H1 (cell line): Measurements from ENCODE around the gene FRK. TPM values are rescaled to one million over a fixed set of nuclear protein-coding genes. Genes with fewer than 3 reads are reported as not detected.

Experiments
- polyA plus RNA-seq, 7 experiments: library from polyadenylated mRNA; depleted of rRNA in 3 of 7; stranded (reverse) in 5 of 7; unstranded in 2 of 7; fragments of >200 nt in 5 of 7; fragments of 200-250 nt in 2 of 7; gene quantifications; 1 replicate in 5 of 7; 2 replicates in 1 of 7; 4 replicates in 1 of 7; pipeline versions ENCODE4 v1.2.1 to v1.2.3, GENCODE V29; 2011 to 2013; ENCODE audit warnings: missing spikeins in 2 of 7, mixed read lengths in 2 of 7
- total RNA-seq: library from RNA; stranded (reverse); fragmentation: NEBNext Ultra II Directional; extraction: Animal tissue kit (Norgen Biotek cat#: 25700); gene quantifications from 2 replicates; pipeline ENCODE4 v1.2.1, GENCODE V29; 2021

Gene FRK
- total and polyA plus RNA-seq, 2 of the 8 experiments (the other 6 are each of a cell fraction or from before 2014, with no cell fraction given): 0.11 to 0.24 TPM

Other genes with a start within 250 kb of the FRK start
- 72.7 and 77.9 TPM in 2 replicates for gene NT5DC1, start 40.0 kb upstream of the FRK start, total RNA-seq
- 25.3 and 27.3 TPM in 2 replicates for gene NT5DC1, start 40.0 kb upstream of the FRK start, polyA plus RNA-seq (2011; rRNA removed)
- not detected in 2 replicates for gene COL10A1, start 65.2 kb upstream of the FRK start, total RNA-seq
- gene COL10A1, start 65.2 kb upstream of the FRK start, polyA plus RNA-seq (2011; rRNA removed): not detected in 2 replicates
- gene TSPYL4, start 193.2 kb upstream of the FRK start, total RNA-seq: 22.6 and 23.3 TPM in 2 replicates
- 16.7 and 20.5 TPM in 2 replicates for gene TSPYL4, start 193.2 kb upstream of the FRK start, polyA plus RNA-seq (2011; rRNA removed)
- 77.9 and 79.1 TPM in 2 replicates for gene TSPYL1, start 219.0 kb upstream of the FRK start, total RNA-seq
- 31.5 and 33.2 TPM in 2 replicates for gene TSPYL1, start 219.0 kb upstream of the FRK start, polyA plus RNA-seq (2011; rRNA removed)